SH-SY5Y (cell line): ENCODE measurements around the gene IER5L.

Experiments used
- GATA2 ChIP-seq: IDR thresholded peaks from 2 replicates; pipeline ENCODE4 v1.6.1; 2011; ENCODE audit warnings: mild to moderate bottlenecking, low read depth, low read length
- GATA3 ChIP-seq: IDR thresholded peaks from 2 replicates; pipeline ENCODE4 v1.6.1; 2011; ENCODE audit warnings: low read depth, mild to moderate bottlenecking, low read length, moderate library complexity

DNA sequence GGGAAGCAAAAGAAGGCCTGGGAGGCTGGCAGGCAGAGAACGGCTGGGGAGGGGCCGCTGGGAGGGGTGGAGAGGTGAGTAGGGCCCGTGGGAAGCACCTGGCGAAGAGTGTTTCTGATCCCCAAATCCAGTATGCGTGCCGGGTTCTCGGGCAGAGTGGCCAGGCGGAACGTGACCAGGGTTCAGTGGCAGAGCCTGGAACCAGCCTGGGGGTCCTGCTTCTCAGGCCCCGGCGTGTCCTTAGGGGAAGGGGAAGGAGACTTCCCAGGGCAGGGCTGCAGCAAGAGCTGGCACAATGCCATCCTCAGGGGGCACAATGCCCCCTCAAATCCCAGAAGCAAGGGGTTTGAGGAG lies 25.5 kb upstream of the IER5L start:
- TF ChIP-seq GATA2: no peak
- TF ChIP-seq GATA3: no peak
